Keratinocyte (primary cell): ENCODE data around the gene DYRK2.

Source experiments
- CTCF ChIP-seq, 3 experiments: IDR thresholded peaks in 1 of 3; conservative IDR thresholded peaks in 1 of 3; optimal IDR thresholded peaks in 1 of 3; 2 replicates in 2 of 3; 3 replicates in 1 of 3; pipeline versions ENCODE3 to v1.5.1; 2011; ENCODE audit warnings: low read length in 3 of 3, mild to moderate bottlenecking in 3 of 3, moderate library complexity in 2 of 3, control low read depth in 1 of 3, inconsistent platforms in 1 of 3; ENCODE audit not compliant: insufficient read depth in 2 of 3; ENCODE audit errors: extremely low read depth in 1 of 3
- EZH2 ChIP-seq: IDR thresholded peaks from one replicate; pipeline ENCODE4 v1.6.1; 2012; ENCODE audit warnings: inconsistent platforms, mild to moderate bottlenecking, low read length, moderate library complexity

- TF ChIP-seq CTCF (optimal IDR thresholded peaks at IDR 0.05 in 1 of 3, IDR thresholded peaks at IDR 0.05 in 1 of 3, conservative IDR thresholded peaks at IDR 0.05 in 1 of 3; ENCODE audit: extremely low read depth in 1 of 3, insufficient read depth in 2 of 3, low read length in 3 of 3) (no peak), EZH2 (no peak)
These were observed 35.5 kb upstream of the DYRK2 start for GRCh38 chr12:67613040-67613439.
